Heart right ventricle (tissue), 16 donors: Measurements from ENCODE around the gene RNF215. TPM values are rescaled to one million over a fixed set of nuclear protein-coding genes. Genes with fewer than 3 reads are reported as not detected.

Experiments used
- ATAC-seq, 8 donors: fragments of 200-7000 bp; cut with Tn5 transposase; one replicate each; pipeline ENCODE4 v1.9.1; 2020; ENCODE audit warnings: mild to moderate bottlenecking in 8 of 8, moderate library complexity in 8 of 8, moderate number of reproducible peaks in 1 of 8
- DNase-seq, 2 donors: peaks; one replicate each; pipeline ENCODE4 v3.0.0-alpha.2; 2020
- H3K27ac ChIP-seq, 10 donors: fragments of 200-600 bp; sonication (generic) in 2 of 10; one replicate each; pipeline versions ENCODE4 v1.5.0 to v1.8.0; 2020 to 2022; ENCODE audit warnings: mild to moderate bottlenecking in 3 of 10
- H3K27me3 ChIP-seq, 7 donors: fragments of 200-600 bp; one replicate each; pipeline ENCODE4 v1.8.0; 2021 to 2022; ENCODE audit warnings: mild to moderate bottlenecking in 2 of 7
- H3K36me3 ChIP-seq, 9 donors: fragments of 200-600 bp; sonication (generic) in 1 of 9; one replicate each; pipeline versions ENCODE4 v1.5.0 to v1.8.0; 2020 to 2022; ENCODE audit warnings: mild to moderate bottlenecking in 2 of 9
- H3K4me1 ChIP-seq, 9 donors: fragments of 200-600 bp; sonication (generic) in 1 of 9; one replicate each; pipeline versions ENCODE4 v1.5.0 to v1.8.0; 2020 to 2022; ENCODE audit warnings: mild to moderate bottlenecking in 4 of 9
- H3K4me3 ChIP-seq, 10 donors: fragments of 200-600 bp; sonication (generic) in 2 of 10; one replicate each; pipeline versions ENCODE4 v1.5.0 to v1.8.0; 2020 to 2022; ENCODE audit warnings: mild to moderate bottlenecking in 7 of 10, moderate library complexity in 2 of 10
- H3K9me3 ChIP-seq, 11 donors: fragments of 200-600 bp in 10 of 11; sonication (generic) in 2 of 11; one replicate each; pipeline versions ENCODE4 v1.5.0 to v1.8.0; 2013 to 2022; ENCODE audit warnings: mild to moderate bottlenecking in 2 of 11, control low read depth in 1 of 11, moderate library complexity in 1 of 11
- CTCF ChIP-seq, 9 donors: fragments of 200-600 bp; sonication (generic) in 2 of 9; IDR thresholded peaks; one replicate each; pipeline versions ENCODE4 v1.5.0 to v1.8.0; 2021 to 2022; ENCODE audit warnings: antibody characterized with exemption in 9 of 9, mild to moderate bottlenecking in 5 of 9, moderate library complexity in 1 of 9
- WGBS, 2 donors: extraction: QIAGEN DNeasy Blood & Tissue Kit; methylation state at CpG; one replicate each; pipeline ENCODE4 v1.1.7; 2013; ENCODE audit warnings: inconsistent platforms in 1 of 2; 5-methylcytosine and 5-hydroxymethylcytosine counted together
- intact Hi-C, 10 donors: fragments of 100-400 bp; cut with DNase I; formaldehyde crosslinking; loops; one replicate each; pipeline versions ENCODE4 v1.11.1 to v1.14.2; 2022
- polyA plus RNA-seq, 2 donors: library from polyadenylated mRNA; stranded (reverse); fragments of 200-250 nt; gene quantifications; one replicate each; pipeline ENCODE4 v1.2.3, GENCODE V29; 2013
- total RNA-seq, 10 donors: library from RNA; stranded (reverse); fragmentation: NEBNext Ultra II Directional in 3 of 10; extraction: Animal tissue kit (Norgen Biotek cat#: 25700) in 3 of 10; gene quantifications; one replicate each; pipeline versions ENCODE4 v1.2.1 to v1.2.4, GENCODE V29; 2021 to 2023
- donor health status: Arrhythmogenic right ventricular cardiomyopathy.
- donor health status: ischemic (EF 13 %, LVEDD 7.1; RV severe dilation, severe dysfunction).
- donor health status: healthy with polysubstance abuse.
- donor health status: DM: no; HTN: yes; CAD: no.
- donor health status: DM: no; HTN: no; CAD: no.
- donor health status: ischemic (EF 25% LVEDD 6.9; RV normal size, moderate dysfunction).
- donor health status: ischemic (EF 25% LVEDD 5.7; RV mildly dilated, moderate dysfunction).
- donor health status: healthy.
- donor health status: DM: yes; HTN: yes; CAD: no.
- donor health status: Ischemic cardiomyopathy.
- donor health status: ischemic (EF 35%, LVEDD 5.7; RV mildly dilated, moderate dysfunction).
- donor health status: nonischemic (EF 11% LVEDD 7.7; RV severe dilation, severe dysfunction).
- donor health status: DM: yes; HTN: yes; CAD: no.
- donor health status: PGD.
- donor health status: ischemic (EF 29% LVEDD 5.4; RV normal size, mild dysfunction).
- donor health status: nonischemic (EF 23%, LVEDD 6.1; RV moderate dilation, normal function).

The RNF215 gene
- total and polyA plus RNA-seq, 12 donors = 3.4 to 10.5 (median 6.0) TPM

DNA sequence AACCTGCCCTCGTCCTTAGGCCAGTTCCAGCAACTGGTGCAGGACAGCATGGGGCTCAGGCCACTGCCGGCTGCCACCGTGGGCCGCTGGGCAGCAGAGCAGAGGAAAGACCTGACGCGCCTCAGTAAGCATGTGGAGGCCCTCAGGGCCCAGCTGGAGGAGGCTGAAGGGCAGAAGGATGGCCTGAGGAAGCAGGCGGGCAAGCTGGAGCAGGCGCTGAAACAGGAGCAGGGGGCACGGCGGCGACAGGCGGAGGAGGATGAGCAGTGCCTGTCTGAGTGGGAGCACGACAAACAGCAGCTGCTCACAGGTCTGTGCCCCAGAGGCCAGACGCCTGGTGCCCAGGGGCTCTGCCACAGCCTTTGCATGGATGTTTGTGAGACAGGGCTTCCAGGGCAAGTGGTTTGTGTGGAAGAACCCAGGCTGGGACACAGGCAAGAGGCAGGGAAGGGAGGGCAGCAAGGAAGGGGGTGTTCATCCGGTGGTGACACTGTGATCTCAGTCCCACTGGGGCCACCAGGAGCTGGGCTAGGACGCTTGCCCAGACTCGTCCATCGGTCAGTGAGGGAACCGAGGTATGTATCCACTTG is 16.5 kb downstream of the RNF215 start:
- WGBS, 2 donors = 71 to 73% methylated on average over 19 of the region's 19 CpGs
- no peak overlapping the region for H3K27ac ChIP-seq
- ATAC-seq (no peak), DNase-seq (no peak)
- H3K9me3 ChIP-seq = no peaks in the 10 kb centered on the region
- H3K36me3 ChIP-seq = peaks cover 0 to 5% (median 0%) of the 10 kb centered on the region in 9 donors
- H3K4me3 ChIP-seq = no peak overlapping the region
- H3K27me3 ChIP-seq = no peaks in the 10 kb centered on the region
- intact Hi-C loops = no loop called here
- TF ChIP-seq CTCF (IDR thresholded peaks at IDR 0.05) = no peak
- peaks cover 0 to 11% (median 0%) of the 10 kb centered on the region in 9 donors for H3K4me1 ChIP-seq

GRCh38 chr22:30368420-30368819 is 18.8 kb downstream of the RNF215 start:
- Histone ChIP-seq H3K27ac (no peak overlapping the region), H3K36me3 (peaks cover 0 to 5% (median 0%) of the 10 kb centered on the region in 9 donors), H3K27me3 (no peaks in the 10 kb centered on the region), H3K4me3 (no peak overlapping the region), H3K4me1 (peaks cover 0 to 11% (median 0%) of the 10 kb centered on the region in 9 donors), H3K9me3 (no peaks in the 10 kb centered on the region)
- DNase-seq (no peak), ATAC-seq (no peak)
- TF ChIP-seq CTCF (IDR thresholded peaks at IDR 0.05) = no peak
- 95 to 96% methylated on average over 9 of the region's 9 CpGs for WGBS, 2 donors
- intact Hi-C loops = no loop called here

- Histone ChIP-seq H3K4me1 (no peaks in the 10 kb centered on the region), H3K4me3 (no peak overlapping the region), H3K27ac (no peak overlapping the region), H3K9me3 (no peaks in the 10 kb centered on the region), H3K36me3 (peaks cover 0 to 5% (median 0%) of the 10 kb centered on the region in 9 donors), H3K27me3 (no peaks in the 10 kb centered on the region)
- ATAC-seq (no peak), DNase-seq (no peak)
- intact Hi-C loops = no loop called here
- WGBS, 2 donors = 95 to 96% methylated on average over 18 of the region's 18 CpGs
- no peak for TF ChIP-seq CTCF (IDR thresholded peaks at IDR 0.05)
These were observed 21.3 kb downstream of the RNF215 start for GRCh38 chr22:30365891-30366290.

- no peak overlapping the region for H3K4me3 ChIP-seq
- intact Hi-C loops = no loop called here
- TF ChIP-seq CTCF (IDR thresholded peaks at IDR 0.05) = no peak
- no peak for DNase-seq
- ATAC-seq = no peak
- H3K27me3 ChIP-seq = no peaks in the 10 kb centered on the region
- H3K27ac ChIP-seq = no peak overlapping the region
- H3K9me3 ChIP-seq = no peaks in the 10 kb centered on the region
- 77 to 80% methylated on average over 7 of the region's 7 CpGs for WGBS, 2 donors
- peaks cover 0 to 5% (median 0%) of the 10 kb centered on the region in 9 donors for H3K36me3 ChIP-seq
- H3K4me1 ChIP-seq = peaks cover 0 to 1% (median 0%) of the 10 kb centered on the region in 9 donors
These were observed 24.4 kb downstream of the RNF215 start for GRCh38 chr22:30362651-30363281.
